ENCODE measurements around the gene ZNF57.

The ZNF57 gene

DNA sequence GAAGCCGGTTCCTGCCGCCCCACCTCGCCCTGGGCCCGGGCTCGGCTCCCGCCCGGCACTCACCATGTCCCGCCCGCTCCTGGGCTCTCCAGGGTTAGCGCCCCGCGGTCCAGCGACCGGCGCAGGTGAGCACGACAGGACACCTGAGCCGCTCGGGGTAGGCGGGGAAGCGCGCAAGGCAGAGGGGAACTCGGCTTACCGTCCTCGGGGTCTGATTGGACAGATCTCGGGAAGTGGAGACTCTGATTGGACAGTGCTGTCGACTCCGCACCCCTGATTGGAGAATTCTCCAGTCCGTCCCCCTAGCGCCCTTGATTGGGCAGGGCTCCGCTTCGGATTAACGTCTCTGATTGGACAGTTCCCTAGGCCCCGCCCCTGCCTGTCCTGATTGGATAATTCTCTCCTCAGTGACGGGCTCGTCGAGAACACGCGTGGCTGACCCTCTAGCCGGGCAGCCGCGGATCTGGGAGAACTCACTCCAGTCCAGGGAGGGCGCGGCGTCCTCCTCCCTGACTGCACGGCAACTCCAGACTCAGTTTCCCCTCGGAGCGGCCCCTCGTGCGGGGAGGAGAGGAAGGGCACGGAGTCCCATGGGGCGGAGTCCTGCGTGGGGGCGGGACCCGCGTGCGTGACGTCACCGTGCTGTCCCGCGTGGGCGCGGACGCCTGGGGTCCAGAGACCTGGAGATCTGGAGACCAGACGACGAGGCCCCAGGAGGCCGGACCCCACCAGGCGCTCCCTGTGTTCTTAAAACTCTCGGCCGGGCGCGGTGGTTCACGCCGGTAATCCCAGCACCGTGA lies 44.2 kb downstream of the ZNF57 start, which contains the start of gene ZNF77 (continued):
- TF ChIP-seq, protein P1, sequence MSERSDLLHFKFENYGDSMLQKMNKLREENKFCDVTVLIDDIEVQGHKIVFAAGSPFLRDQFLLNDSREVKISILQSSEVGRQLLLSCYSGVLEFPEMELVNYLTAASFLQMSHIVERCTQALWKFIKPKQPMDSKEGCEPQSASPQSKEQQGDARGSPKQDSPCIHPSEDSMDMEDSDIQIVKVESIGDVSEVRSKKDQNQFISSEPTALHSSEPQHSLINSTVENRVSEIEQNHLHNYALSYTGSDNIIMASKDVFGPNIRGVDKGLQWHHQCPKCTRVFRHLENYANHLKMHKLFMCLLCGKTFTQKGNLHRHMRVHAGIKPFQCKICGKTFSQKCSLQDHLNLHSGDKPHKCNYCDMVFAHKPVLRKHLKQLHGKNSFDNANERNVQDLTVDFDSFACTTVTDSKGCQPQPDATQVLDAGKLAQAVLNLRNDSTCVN (tag by site-specific recombination; optimal IDR thresholded peaks at IDR 0.05): peak; percentile 82
- TF ChIP-seq ZNF514 (tag by site-specific recombination; IDR thresholded peaks at IDR 0.05) (no peak), BCL11A (tag by site-specific recombination; IDR thresholded peaks at IDR 0.05; ENCODE audit: low read depth) (peak; percentile 80; the same call in 1 of the 2 replicates), SETDB1 (IDR thresholded peaks at IDR 0.05; ENCODE audit: insufficient read length, low read length) (no peak), ZSCAN30 (tag by site-specific recombination; IDR thresholded peaks at IDR 0.05) (peak; percentile 93), GLI2 (tag by site-specific recombination; IDR thresholded peaks at IDR 0.05; ENCODE audit: borderline replicate concordance, low read depth) (no peak; the same call in 1 of the 2 replicates), ZNF335 (tag by site-specific recombination; conservative IDR thresholded peaks at IDR 0.05) (no peak), ZNF473 (tag by site-specific recombination; IDR thresholded peaks at IDR 0.05) (no peak), ZFP3 (tag by site-specific recombination; IDR thresholded peaks at IDR 0.05; ENCODE audit: low read depth) (no peak), KLF9 (tag by site-specific recombination; IDR thresholded peaks at IDR 0.05; ENCODE audit: low read depth) (peak; percentile 90), ZSCAN16 (tag by site-specific recombination; IDR thresholded peaks at IDR 0.05) (no peak), ZNF777 (tag by site-specific recombination; IDR thresholded peaks at IDR 0.05; ENCODE audit: borderline replicate concordance) (no peak), ZNF114 (tag by site-specific recombination; IDR thresholded peaks at IDR 0.05) (no peak)
- TF ChIP-seq, protein P2, sequence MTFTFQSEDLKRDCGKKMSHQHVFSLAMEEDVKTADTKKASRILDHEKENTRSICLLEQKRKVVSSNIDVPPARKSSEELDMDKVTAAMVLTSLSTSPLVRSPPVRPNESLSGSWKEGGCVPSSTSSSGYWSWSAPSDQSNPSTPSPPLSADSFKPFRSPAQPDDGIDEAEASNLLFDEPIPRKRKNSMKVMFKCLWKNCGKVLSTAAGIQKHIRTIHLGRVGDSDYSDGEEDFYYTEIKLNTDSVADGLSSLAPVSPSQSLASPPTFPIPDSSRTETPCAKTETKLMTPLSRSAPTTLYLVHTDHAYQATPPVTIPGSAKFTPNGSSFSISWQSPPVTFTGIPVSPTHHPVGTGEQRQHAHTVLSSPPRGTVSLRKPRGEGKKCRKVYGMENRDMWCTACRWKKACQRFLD (tag by site-specific recombination; IDR thresholded peaks at IDR 0.05): no peak
- TF ChIP-seq, protein P3, sequence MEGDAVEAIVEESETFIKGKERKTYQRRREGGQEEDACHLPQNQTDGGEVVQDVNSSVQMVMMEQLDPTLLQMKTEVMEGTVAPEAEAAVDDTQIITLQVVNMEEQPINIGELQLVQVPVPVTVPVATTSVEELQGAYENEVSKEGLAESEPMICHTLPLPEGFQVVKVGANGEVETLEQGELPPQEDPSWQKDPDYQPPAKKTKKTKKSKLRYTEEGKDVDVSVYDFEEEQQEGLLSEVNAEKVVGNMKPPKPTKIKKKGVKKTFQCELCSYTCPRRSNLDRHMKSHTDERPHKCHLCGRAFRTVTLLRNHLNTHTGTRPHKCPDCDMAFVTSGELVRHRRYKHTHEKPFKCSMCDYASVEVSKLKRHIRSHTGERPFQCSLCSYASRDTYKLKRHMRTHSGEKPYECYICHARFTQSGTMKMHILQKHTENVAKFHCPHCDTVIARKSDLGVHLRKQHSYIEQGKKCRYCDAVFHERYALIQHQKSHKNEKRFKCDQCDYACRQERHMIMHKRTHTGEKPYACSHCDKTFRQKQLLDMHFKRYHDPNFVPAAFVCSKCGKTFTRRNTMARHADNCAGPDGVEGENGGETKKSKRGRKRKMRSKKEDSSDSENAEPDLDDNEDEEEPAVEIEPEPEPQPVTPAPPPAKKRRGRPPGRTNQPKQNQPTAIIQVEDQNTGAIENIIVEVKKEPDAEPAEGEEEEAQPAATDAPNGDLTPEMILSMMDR (tag by site-specific recombination; IDR thresholded peaks at IDR 0.05): no peak
- TF ChIP-seq, protein P4, sequence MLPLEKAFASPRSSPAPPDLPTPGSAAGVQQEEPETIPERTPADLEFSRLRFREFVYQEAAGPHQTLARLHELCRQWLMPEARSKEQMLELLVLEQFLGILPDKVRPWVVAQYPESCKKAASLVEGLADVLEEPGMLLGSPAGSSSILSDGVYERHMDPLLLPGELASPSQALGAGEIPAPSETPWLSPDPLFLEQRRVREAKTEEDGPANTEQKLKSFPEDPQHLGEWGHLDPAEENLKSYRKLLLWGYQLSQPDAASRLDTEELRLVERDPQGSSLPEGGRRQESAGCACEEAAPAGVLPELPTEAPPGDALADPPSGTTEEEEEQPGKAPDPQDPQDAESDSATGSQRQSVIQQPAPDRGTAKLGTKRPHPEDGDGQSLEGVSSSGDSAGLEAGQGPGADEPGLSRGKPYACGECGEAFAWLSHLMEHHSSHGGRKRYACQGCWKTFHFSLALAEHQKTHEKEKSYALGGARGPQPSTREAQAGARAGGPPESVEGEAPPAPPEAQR (tag by site-specific recombination; IDR thresholded peaks at IDR 0.05): no peak
- TF ChIP-seq, protein P5, sequence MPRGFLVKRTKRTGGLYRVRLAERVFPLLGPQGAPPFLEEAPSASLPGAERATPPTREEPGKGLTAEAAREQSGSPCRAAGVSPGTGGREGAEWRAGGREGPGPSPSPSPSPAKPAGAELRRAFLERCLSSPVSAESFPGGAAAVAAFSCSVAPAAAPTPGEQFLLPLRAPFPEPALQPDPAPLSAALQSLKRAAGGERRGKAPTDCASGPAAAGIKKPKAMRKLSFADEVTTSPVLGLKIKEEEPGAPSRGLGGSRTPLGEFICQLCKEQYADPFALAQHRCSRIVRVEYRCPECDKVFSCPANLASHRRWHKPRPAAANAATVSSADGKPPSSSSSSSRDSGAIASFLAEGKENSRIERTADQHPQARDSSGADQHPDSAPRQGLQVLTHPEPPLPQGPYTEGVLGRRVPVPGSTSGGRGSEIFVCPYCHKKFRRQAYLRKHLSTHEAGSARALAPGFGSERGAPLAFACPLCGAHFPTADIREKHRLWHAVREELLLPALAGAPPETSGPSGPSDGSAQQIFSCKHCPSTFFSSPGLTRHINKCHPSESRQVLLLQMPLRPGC (tag by site-specific recombination; IDR thresholded peaks at IDR 0.05): peak; percentile 66

DNA sequence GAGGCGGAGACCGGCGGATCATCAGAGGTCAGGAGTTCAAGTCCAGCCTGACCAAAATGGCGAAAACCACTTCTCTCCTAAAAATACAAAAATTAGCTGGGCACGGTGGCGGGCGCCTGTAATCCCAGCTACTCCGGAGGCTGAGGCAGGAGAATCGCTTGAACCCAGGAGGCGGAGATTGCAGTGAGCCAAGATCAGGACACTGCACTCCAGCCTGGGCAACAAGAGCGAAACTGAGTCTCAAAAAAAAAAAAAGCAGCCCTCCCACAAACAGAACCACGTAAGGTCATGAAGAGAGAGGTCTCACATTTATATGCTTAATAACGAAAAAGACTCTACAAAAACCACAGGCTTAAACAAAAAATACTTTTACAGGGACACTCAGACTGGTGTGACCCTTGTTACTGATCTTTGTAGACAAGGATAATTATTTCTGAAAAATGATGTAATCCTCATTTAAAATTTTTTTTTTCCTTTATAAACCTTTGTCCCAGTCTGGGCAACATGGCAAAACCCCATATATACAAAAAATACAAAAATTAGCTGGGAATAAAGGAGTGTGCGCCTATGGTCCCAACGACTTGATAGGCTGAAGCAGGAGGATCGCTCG lies 45.0 kb downstream of the ZNF57 start:
- Histone ChIP-seq H3K9me3 (ENCODE audit: control insufficient read depth, insufficient read depth, low read depth, low read length) (no peaks in the 10 kb centered on the region), H3K36me3 (ENCODE audit: control insufficient read depth in 2 of 2, insufficient read depth in 1 of 2, low read length in 2 of 2) (no peaks in the 10 kb centered on the region; a peak in 1 of 3 replicates), H3K27ac (ENCODE audit: extremely low read depth, low read depth, low read length) (peak overlapping the region; percentile 55; the same call in 1 of the 2 replicates), H3K4me1 (ENCODE audit: control insufficient read depth, insufficient read depth, low read length) (peaks cover 4% of the 10 kb centered on the region; the same call in 1 of the 2 replicates), H3K4me3 (ENCODE audit: low read depth, low read length) (peak overlapping the region; percentile 92)
- ChIA-PET POLR2A (no interaction called here), CTCF (interaction anchor here (1.9 kb wide), 1 partner anchor 16 kb away, joined by 7 read pairs; no protein-coding TSS in a partner anchor)
- TF ChIP-seq, protein P6, sequence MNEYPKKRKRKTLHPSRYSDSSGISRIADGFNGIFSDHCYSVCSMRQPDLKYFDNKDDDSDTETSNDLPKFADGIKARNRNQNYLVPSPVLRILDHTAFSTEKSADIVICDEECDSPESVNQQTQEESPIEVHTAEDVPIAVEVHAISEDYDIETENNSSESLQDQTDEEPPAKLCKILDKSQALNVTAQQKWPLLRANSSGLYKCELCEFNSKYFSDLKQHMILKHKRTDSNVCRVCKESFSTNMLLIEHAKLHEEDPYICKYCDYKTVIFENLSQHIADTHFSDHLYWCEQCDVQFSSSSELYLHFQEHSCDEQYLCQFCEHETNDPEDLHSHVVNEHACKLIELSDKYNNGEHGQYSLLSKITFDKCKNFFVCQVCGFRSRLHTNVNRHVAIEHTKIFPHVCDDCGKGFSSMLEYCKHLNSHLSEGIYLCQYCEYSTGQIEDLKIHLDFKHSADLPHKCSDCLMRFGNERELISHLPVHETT (tag by site-specific recombination; IDR thresholded peaks at IDR 0.05): no peak
- TF ChIP-seq YY2 (tag by site-specific recombination; IDR thresholded peaks at IDR 0.05) (no peak), ZBTB1 (tag by site-specific recombination; IDR thresholded peaks at IDR 0.05) (no peak), MEIS1 (CRISPR knock-in tag; IDR thresholded peaks at IDR 0.05; ENCODE audit: borderline replicate concordance) (no peak)
- TF ChIP-seq, protein P7, sequence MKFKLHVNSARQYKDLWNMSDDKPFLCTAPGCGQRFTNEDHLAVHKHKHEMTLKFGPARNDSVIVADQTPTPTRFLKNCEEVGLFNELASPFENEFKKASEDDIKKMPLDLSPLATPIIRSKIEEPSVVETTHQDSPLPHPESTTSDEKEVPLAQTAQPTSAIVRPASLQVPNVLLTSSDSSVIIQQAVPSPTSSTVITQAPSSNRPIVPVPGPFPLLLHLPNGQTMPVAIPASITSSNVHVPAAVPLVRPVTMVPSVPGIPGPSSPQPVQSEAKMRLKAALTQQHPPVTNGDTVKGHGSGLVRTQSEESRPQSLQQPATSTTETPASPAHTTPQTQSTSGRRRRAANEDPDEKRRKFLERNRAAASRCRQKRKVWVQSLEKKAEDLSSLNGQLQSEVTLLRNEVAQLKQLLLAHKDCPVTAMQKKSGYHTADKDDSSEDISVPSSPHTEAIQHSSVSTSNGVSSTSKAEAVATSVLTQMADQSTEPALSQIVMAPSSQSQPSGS (tag by site-specific recombination; IDR thresholded peaks at IDR 0.05; ENCODE audit: low read depth): peak; percentile 55; the same call in 1 of the 2 replicates
- TF ChIP-seq, protein P8, sequence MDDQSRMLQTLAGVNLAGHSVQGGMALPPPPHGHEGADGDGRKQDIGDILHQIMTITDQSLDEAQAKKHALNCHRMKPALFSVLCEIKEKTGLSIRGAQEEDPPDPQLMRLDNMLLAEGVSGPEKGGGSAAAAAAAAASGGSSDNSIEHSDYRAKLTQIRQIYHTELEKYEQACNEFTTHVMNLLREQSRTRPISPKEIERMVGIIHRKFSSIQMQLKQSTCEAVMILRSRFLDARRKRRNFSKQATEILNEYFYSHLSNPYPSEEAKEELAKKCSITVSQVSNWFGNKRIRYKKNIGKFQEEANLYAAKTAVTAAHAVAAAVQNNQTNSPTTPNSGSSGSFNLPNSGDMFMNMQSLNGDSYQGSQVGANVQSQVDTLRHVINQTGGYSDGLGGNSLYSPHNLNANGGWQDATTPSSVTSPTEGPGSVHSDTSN (CRISPR knock-in tag; IDR thresholded peaks at IDR 0.05): no peak
